ENCODE measurements around the gene OGT. TPM values are rescaled to one million over a fixed set of nuclear protein-coding genes. Genes with fewer than 3 reads are reported as not detected.

OGT gene
- total RNA-seq, 4 donors from 2014 or later: 56.3 to 157 (median 67.0) TPM

GRCh38 chrX:71618303-71618721 is 85.4 kb downstream of the OGT start, which contains the start of gene CXCR3:
TSS of gene CXCR3 (minus strand) at chrX:71618511. CDS start at chrX:71618449, 62 bp downstream.
- peak within 1 kb of the TSS in 1 of 4 donors; percentile 11 for H3K4me3 ChIP-seq
- 17% methylated on average over 1 of the region's 4 CpGs; no CpG with 5 or more reads in 1 of the 2 donors for WGBS, 2 donors
- intact Hi-C loops (cut with DNase I): no loop called here
- no peaks in the 10 kb centered on the region for H3K9me3 ChIP-seq
- H3K36me3 ChIP-seq: peaks cover 0 to 16% (median 0%) of the 10 kb centered on the region in 3 donors
- H3K4me1 ChIP-seq: peaks cover 0 to 19% (median 12%) of the 10 kb centered on the region in 3 donors
- TF ChIP-seq POLR2A (IDR thresholded peaks at IDR 0.05) (no peak), CTCF (IDR thresholded peaks at IDR 0.05) (no peak)
- H3K27me3 ChIP-seq: no peaks in the 10 kb centered on the region
- no peak for DNase-seq
- peak within 1 kb of the TSS in 1 of 4 donors; percentile 3 for H3K27ac ChIP-seq

GRCh38 chrX:71618787-71619186 is 85.9 kb downstream of the OGT start:
- intact Hi-C loops (cut with DNase I): no loop called here
- no peaks in the 10 kb centered on the region for H3K27me3 ChIP-seq
- peak overlapping the region in 1 of 4 donors; percentile 3 for H3K27ac ChIP-seq
- no peaks in the 10 kb centered on the region for H3K9me3 ChIP-seq
- H3K4me3 ChIP-seq: no peak overlapping the region
- 85% methylated on average over 3 of the region's 3 CpGs; no CpG with 5 or more reads in 1 of the 2 donors for WGBS, 2 donors
- H3K4me1 ChIP-seq: peaks cover 0 to 24% (median 12%) of the 10 kb centered on the region in 3 donors
- H3K36me3 ChIP-seq: peaks cover 0 to 12% (median 0%) of the 10 kb centered on the region in 3 donors
- DNase-seq: no peak
- no peak for TF ChIP-seq CTCF (IDR thresholded peaks at IDR 0.05)
- no peak for TF ChIP-seq POLR2A (IDR thresholded peaks at IDR 0.05)

GRCh38 chrX:71619193-71619592 is 86.3 kb downstream of the OGT start:
- no peak for TF ChIP-seq CTCF (IDR thresholded peaks at IDR 0.05)
- TF ChIP-seq POLR2A (IDR thresholded peaks at IDR 0.05): no peak
- Histone ChIP-seq H3K4me1 (peaks cover 0 to 28% (median 12%) of the 10 kb centered on the region in 3 donors), H3K4me3 (no peak overlapping the region), H3K27ac (no peak overlapping the region), H3K9me3 (no peaks in the 10 kb centered on the region), H3K36me3 (peaks cover 0 to 8% (median 0%) of the 10 kb centered on the region in 3 donors), H3K27me3 (no peaks in the 10 kb centered on the region)
- intact Hi-C loops (cut with DNase I): no loop called here
- no peak for DNase-seq
- WGBS, 2 donors: 66 to 70% methylated on average over 8 of the region's 8 CpGs

- no peaks in the 10 kb centered on the region for H3K9me3 ChIP-seq
- TF ChIP-seq POLR2A (IDR thresholded peaks at IDR 0.05): no peak
- TF ChIP-seq CTCF (IDR thresholded peaks at IDR 0.05): no peak
- H3K4me3 ChIP-seq: no peak overlapping the region
- H3K36me3 ChIP-seq: no peaks in the 10 kb centered on the region
- intact Hi-C loops (cut with DNase I): no loop called here
- 57% methylated on average over 1 of the region's 1 CpG; no CpG with 5 or more reads in 1 of the 2 donors for WGBS, 2 donors
- no peaks in the 10 kb centered on the region for H3K27me3 ChIP-seq
- H3K4me1 ChIP-seq: peaks cover 0 to 28% (median 12%) of the 10 kb centered on the region in 3 donors
- no peak overlapping the region for H3K27ac ChIP-seq
- no peak for DNase-seq
Measured at GRCh38 chrX:71619986-71620385, 87.1 kb downstream of the OGT start.

GRCh38 chrX:71621603-71622002 is 88.7 kb downstream of the OGT start:
- Histone ChIP-seq H3K27ac (peak overlapping the region in 3 of 4 donors; percentile 49 to 70 (median 63)), H3K4me3 (no peak overlapping the region), H3K9me3 (no peaks in the 10 kb centered on the region), H3K27me3 (no peaks in the 10 kb centered on the region), H3K36me3 (no peaks in the 10 kb centered on the region), H3K4me1 (peaks cover 0 to 30% (median 12%) of the 10 kb centered on the region in 3 donors)
- TF ChIP-seq POLR2A (IDR thresholded peaks at IDR 0.05) (no peak), CTCF (IDR thresholded peaks at IDR 0.05) (no peak)
- WGBS, 2 donors: 69% methylated on average over 5 of the region's 6 CpGs; no CpG with 5 or more reads in 1 of the 2 donors
- intact Hi-C loops (cut with DNase I): no loop called here
- DNase-seq: no peak

Measured in esophagus squamous epithelium (tissue), 5 donors.